Measurements from ENCODE around the gene PREB.

PREB gene

GRCh38 chr2:27085062-27085672 lies 49.3 kb downstream of the PREB start:
- no peak for DNase-seq (ENCODE audit: low read depth)
- no peak overlapping the region for H3K4me3 ChIP-seq (ENCODE audit: control insufficient read depth, low read depth, low read length)
- no peak for TF ChIP-seq CTCF (IDR thresholded peaks at IDR 0.05; ENCODE audit: control insufficient read depth, insufficient read depth, low read depth, low read length, missing control alignments)

- no peak for DNase-seq (ENCODE audit: low read depth)
- TF ChIP-seq CTCF (IDR thresholded peaks at IDR 0.05; ENCODE audit: control insufficient read depth, insufficient read depth, low read depth, low read length, missing control alignments) = no peak
- no peak overlapping the region for H3K4me3 ChIP-seq (ENCODE audit: control insufficient read depth, low read depth, low read length)
These were observed 50.0 kb downstream of the PREB start for GRCh38 chr2:27084297-27085061.

GRCh38 chr2:27083410-27084296 lies 50.8 kb downstream of the PREB start:
- DNase-seq (ENCODE audit: low read depth) = no peak
- TF ChIP-seq CTCF (IDR thresholded peaks at IDR 0.05; ENCODE audit: control insufficient read depth, insufficient read depth, low read depth, low read length, missing control alignments) = no peak
- no peak overlapping the region for H3K4me3 ChIP-seq (ENCODE audit: control insufficient read depth, low read depth, low read length)

- no peak overlapping the region for H3K4me3 ChIP-seq (ENCODE audit: control insufficient read depth, low read depth, low read length)
- TF ChIP-seq CTCF (IDR thresholded peaks at IDR 0.05; ENCODE audit: control insufficient read depth, insufficient read depth, low read depth, low read length, missing control alignments) = no peak
- no peak for DNase-seq (ENCODE audit: low read depth)
These were observed 51.5 kb downstream of the PREB start for GRCh38 chr2:27082773-27083409.

GRCh38 chr2:27081984-27082772 lies 52.3 kb downstream of the PREB start:
- H3K4me3 ChIP-seq (ENCODE audit: control insufficient read depth, low read depth, low read length) = no peak overlapping the region
- DNase-seq (ENCODE audit: low read depth) = no peak

More at GRCh38 chr2:27081984-27082772, 52.3 kb downstream of the PREB start:
- TF ChIP-seq CTCF (IDR thresholded peaks at IDR 0.05; ENCODE audit: control insufficient read depth, insufficient read depth, low read depth, low read length, missing control alignments) = no peak

All from AG09309 (cell line).